Suprapubic skin (tissue), 4 donors: ENCODE measurements around the gene PSPN. TPM values are rescaled to one million over a fixed set of nuclear protein-coding genes. Genes with fewer than 3 reads are reported as not detected.
"Not testable (repeated sequence)": the region's sequence is repeated elsewhere in the genome, so short reads cannot be mapped to it uniquely, and the experiment has no call there.

Source experiments
- DNase-seq, 2 donors: peaks; one replicate each; pipeline ENCODE4 v3.0.0-alpha.2; 2019; ENCODE audit warnings: low spot score in 2 of 2
- H3K27ac ChIP-seq: fragments of 200-600 bp; sonication (generic); one replicate; pipeline ENCODE4 v1.5.1; 2019
- H3K27me3 ChIP-seq: fragments of 200-600 bp; sonication (generic); one replicate; pipeline ENCODE4 v1.5.1; 2019
- H3K36me3 ChIP-seq: fragments of 200-600 bp; sonication (generic); one replicate; pipeline ENCODE4 v1.5.1; 2019
- H3K4me1 ChIP-seq: fragments of 200-600 bp; sonication (generic); one replicate; pipeline ENCODE4 v1.5.1; 2019
- H3K4me3 ChIP-seq: fragments of 200-600 bp; sonication (generic); one replicate; pipeline ENCODE4 v1.5.1; 2019; ENCODE audit warnings: mild to moderate bottlenecking
- H3K9me3 ChIP-seq: fragments of 200-600 bp; sonication (generic); one replicate; pipeline ENCODE4 v1.5.1; 2019
- EP300 ChIP-seq: sonication (generic); formaldehyde crosslinking; IDR thresholded peaks from one replicate; pipeline ENCODE4 v1.6.1; 2017; ENCODE audit warnings: antibody characterized with exemption
- POLR2A ChIP-seq, 2 donors: fragments of 450-650 bp; IDR thresholded peaks; one replicate each; pipeline ENCODE4 v1.6.1; 2017; ENCODE audit warnings: antibody characterized with exemption in 2 of 2, mild to moderate bottlenecking in 2 of 2, moderate library complexity in 2 of 2
- POLR2AphosphoS5 ChIP-seq, 3 donors: sonication (generic); formaldehyde crosslinking; IDR thresholded peaks; one replicate each; pipeline ENCODE4 v1.6.1; 2017; ENCODE audit warnings: antibody characterized with exemption in 3 of 3
- WGBS: methylation state at CpG from one replicate; pipeline ENCODE4 v1.1.5; 2018; 5-methylcytosine and 5-hydroxymethylcytosine counted together
- total RNA-seq, 4 donors: library from RNA; depleted of rRNA; stranded (reverse); fragments of >200 nt; gene quantifications; one replicate each; pipeline ENCODE4 v1.1.0, GENCODE V29; 2016
- TF ChIP-seq, protein P1 (sequence below), 2 donors: fragments of 200-600 bp in 1 of 2; fragments of 450-650 bp in 1 of 2; sonication (generic) in 1 of 2; IDR thresholded peaks; one replicate each; pipeline ENCODE4 v1.5.1; 2016 to 2019; ENCODE audit warnings: antibody characterized with exemption in 2 of 2, mild to moderate bottlenecking in 1 of 2, moderate library complexity in 1 of 2

Gene PSPN
- total RNA-seq, 4 donors from 2014 or later: 0.40 to 1.8 (median 1.4) TPM

DNA sequence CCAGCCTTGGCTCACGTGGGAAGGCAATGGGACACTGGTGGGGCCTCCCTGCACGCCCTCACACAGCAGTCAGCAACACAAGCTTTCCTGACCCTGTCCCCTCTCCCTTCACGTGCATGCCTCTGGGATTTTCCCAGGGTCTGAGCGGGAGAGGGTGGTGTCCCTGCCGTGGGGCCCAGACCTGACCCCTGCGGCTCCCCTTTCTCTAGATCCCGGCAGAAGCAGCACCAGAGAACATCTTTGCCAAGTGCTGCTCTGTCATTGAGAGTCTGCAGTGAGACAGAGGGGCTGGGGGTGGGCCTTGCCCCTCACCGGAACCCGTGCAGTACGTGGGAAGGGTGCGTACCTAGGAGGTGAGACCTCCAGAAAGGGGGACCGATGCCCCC, 36.3 kb upstream of the PSPN start:
- Histone ChIP-seq H3K4me3 (no peak overlapping the region), H3K36me3 (peaks cover 32% of the 10 kb centered on the region), H3K4me1 (peaks cover 5% of the 10 kb centered on the region), H3K27ac (no peak overlapping the region), H3K27me3 (no peaks in the 10 kb centered on the region), H3K9me3 (no peaks in the 10 kb centered on the region)
- DNase-seq: no peak
- WGBS: 40% methylated on average over 3 of the region's 12 CpGs
- no peak for TF ChIP-seq POLR2A (IDR thresholded peaks at IDR 0.05)
- TF ChIP-seq POLR2AphosphoS5 (IDR thresholded peaks at IDR 0.05): no peak
- no peak for TF ChIP-seq EP300
- TF ChIP-seq, protein P1, sequence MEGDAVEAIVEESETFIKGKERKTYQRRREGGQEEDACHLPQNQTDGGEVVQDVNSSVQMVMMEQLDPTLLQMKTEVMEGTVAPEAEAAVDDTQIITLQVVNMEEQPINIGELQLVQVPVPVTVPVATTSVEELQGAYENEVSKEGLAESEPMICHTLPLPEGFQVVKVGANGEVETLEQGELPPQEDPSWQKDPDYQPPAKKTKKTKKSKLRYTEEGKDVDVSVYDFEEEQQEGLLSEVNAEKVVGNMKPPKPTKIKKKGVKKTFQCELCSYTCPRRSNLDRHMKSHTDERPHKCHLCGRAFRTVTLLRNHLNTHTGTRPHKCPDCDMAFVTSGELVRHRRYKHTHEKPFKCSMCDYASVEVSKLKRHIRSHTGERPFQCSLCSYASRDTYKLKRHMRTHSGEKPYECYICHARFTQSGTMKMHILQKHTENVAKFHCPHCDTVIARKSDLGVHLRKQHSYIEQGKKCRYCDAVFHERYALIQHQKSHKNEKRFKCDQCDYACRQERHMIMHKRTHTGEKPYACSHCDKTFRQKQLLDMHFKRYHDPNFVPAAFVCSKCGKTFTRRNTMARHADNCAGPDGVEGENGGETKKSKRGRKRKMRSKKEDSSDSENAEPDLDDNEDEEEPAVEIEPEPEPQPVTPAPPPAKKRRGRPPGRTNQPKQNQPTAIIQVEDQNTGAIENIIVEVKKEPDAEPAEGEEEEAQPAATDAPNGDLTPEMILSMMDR (IDR thresholded peaks at IDR 0.05): no peak

DNA sequence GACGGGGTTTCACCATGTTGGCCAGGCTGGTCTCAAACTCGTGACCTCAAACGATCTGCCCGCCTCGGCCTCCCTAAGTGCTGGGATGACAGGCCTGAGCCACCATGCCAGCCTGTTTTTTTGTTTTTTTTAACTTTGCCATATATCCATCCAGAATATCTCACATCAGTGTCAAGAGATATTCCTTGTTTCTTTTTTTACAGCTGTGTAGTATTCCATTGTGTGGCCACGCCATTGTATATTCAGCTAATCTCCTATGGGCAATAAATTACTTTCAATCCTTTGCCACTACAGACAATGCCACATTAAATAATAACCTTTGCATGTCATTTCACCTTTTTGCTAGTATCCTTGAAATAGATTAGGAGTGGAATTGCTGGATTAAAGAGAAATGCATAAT, 33.6 kb upstream of the PSPN start:
- WGBS: 94% methylated on average over 6 of the region's 6 CpGs
- no peak for TF ChIP-seq POLR2A (IDR thresholded peaks at IDR 0.05)
- no peak for TF ChIP-seq POLR2AphosphoS5 (IDR thresholded peaks at IDR 0.05)
- TF ChIP-seq EP300: no peak
- TF ChIP-seq, protein P1 (IDR thresholded peaks at IDR 0.05): no peak
- H3K9me3 ChIP-seq: no peaks in the 10 kb centered on the region
- no peak for DNase-seq
- no peak overlapping the region for H3K4me3 ChIP-seq
- peaks cover 4% of the 10 kb centered on the region for H3K36me3 ChIP-seq
- H3K4me1 ChIP-seq: peaks cover 5% of the 10 kb centered on the region
- no peaks in the 10 kb centered on the region for H3K27me3 ChIP-seq
- H3K27ac ChIP-seq: no peak overlapping the region

DNA sequence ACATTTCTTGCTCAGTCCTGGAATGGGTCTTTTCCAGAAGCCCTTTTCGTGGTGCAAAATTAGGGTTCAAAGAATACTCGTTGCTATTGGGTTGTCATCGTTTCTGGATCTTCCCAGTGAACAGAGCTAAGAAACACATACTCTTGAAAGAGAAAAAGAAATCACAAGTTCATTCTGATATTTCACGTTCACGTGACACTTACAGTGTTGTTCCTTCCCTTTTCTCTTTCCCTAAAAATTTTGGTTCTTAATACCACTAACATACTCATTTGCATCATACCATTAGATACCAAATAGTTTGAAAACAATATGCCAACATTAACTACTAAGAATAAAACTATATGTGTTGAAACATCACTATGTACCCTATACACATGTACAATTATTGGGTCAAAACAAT, 30.7 kb upstream of the PSPN start:
- Histone ChIP-seq H3K27me3 (no peaks in the 10 kb centered on the region), H3K27ac (no peak overlapping the region), H3K36me3 (no peaks in the 10 kb centered on the region), H3K4me3 (no peak overlapping the region), H3K4me1 (no peaks in the 10 kb centered on the region), H3K9me3 (no peaks in the 10 kb centered on the region)
- 85% methylated on average over 5 of the region's 5 CpGs for WGBS
- TF ChIP-seq, protein P1 (IDR thresholded peaks at IDR 0.05): no peak
- TF ChIP-seq POLR2A (IDR thresholded peaks at IDR 0.05) (no peak), POLR2AphosphoS5 (IDR thresholded peaks at IDR 0.05) (no peak), EP300 (no peak)
- no peak for DNase-seq

DNA sequence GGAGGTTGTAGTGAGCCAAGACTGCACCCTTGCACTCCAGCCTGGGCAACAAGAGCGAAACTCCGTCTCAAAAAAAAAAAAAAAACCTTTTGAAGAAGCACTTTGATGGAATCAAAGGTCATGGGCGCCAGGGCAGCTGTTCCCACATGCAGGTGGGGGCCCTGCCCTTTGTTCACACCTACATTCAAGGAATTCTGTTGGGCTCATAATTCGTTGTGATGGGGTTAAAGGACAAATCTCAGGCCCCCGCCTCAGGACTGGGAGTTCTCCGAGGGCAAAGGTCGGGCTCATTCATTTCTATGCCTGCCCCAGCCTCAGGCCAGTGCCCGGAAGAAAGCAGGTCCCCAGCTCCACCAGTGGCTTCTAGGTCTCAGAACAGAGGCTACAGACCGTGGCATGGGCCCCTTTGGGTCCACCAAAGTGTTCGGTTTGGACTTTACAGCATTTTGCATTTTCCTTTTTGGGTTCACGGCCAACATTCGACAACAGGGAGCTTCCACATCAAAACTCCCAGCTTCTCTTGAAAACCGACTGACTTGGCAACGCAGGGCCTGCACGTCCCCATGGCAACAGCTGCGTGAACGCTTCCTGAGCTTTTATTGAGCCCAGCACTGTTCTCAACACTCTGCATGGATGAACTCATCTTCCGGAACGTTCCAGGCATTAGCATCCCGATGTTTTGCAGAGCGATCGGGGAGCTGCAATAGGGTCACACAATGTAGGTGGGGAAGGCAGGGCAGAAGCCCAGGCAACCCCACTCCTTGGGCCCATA, 27.3 kb upstream of the PSPN start:
- Histone ChIP-seq H3K27me3 (no peaks in the 10 kb centered on the region), H3K27ac (no peak overlapping the region), H3K9me3 (no peaks in the 10 kb centered on the region), H3K4me3 (no peak overlapping the region), H3K36me3 (no peaks in the 10 kb centered on the region), H3K4me1 (no peaks in the 10 kb centered on the region)
- TF ChIP-seq POLR2A (IDR thresholded peaks at IDR 0.05) (no peak), EP300 (no peak)
- TF ChIP-seq, protein P1 (IDR thresholded peaks at IDR 0.05): no peak
- DNase-seq: no peak
- WGBS: 64% methylated on average over 22 of the region's 22 CpGs

DNA sequence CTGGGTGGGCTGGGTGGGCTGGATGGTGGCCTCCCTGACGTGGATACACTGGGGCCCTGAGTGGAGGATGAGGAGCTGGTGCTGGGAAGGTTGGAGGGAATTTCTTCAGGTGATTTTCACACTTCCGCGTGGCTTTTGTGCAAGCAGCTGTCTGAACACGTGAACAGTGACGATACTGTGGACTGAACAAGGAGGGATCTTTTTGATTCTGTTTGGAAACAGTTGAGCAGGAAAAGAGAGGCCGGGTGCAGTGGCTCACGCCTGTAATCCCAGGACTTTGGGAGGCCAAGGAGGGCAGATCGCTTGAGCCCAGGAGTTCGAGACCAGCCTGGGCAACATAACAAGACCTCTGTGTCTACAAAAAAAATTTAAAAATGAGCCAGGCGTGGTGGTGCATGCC, 26.3 kb upstream of the PSPN start:
- TF ChIP-seq POLR2A (IDR thresholded peaks at IDR 0.05) (no peak), EP300 (no peak), POLR2AphosphoS5 (IDR thresholded peaks at IDR 0.05) (no peak)
- TF ChIP-seq, protein P1 (IDR thresholded peaks at IDR 0.05): no peak
- no peak overlapping the region for H3K4me3 ChIP-seq
- WGBS: 79% methylated on average over 10 of the region's 10 CpGs

DNA sequence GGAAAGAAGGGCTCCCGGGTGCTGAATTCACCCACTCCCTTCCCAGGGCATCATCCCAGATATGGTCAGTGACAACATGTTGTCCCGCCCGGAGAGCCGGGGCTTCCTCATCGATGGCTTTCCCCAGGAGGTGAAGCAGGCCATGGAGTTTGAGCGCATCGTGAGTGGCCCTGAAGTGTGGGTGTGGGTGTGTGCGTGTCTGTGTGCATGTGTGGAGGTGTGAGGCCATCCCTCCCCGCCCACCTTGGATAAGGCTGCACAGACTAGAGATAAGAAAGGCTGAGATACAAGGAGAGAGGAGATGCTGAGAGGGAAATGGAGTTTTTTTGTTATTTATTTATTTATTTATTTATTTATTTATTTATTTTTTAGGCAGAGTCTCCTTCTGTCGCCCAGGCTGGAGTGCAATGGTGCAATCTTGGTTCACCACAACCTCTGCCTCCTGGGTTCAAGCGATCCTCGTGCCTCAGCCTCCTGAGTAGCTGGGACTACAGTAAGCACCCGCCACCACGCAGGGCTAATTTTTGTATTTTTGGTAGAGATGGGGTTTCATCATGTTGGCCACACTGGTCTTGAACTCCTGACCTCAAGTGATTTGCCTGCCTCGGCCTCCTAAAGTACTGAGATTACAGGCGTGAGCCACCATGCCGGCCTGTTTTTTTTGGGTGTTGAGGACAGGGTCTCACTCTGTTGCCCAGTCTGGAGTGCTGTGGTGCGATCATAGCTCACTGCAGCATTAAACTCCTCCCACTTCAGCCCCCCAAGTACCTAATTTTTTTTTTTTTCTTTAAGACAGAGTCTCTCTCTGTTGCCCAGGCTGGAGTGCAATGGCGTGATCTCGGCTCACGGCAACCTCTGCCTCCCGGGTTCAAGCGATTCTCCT, 24.6 kb upstream of the PSPN start:
- not testable (repeated sequence) for H3K27me3 ChIP-seq, H3K4me3 ChIP-seq, H3K27ac ChIP-seq, H3K36me3 ChIP-seq, H3K4me1 ChIP-seq, DNase-seq, H3K9me3 ChIP-seq
- WGBS: 90% methylated on average over 21 of the region's 23 CpGs

More for the DNA sequence above, 26.3 kb upstream of the PSPN start:
- Histone ChIP-seq H3K4me1 (no peaks in the 10 kb centered on the region), H3K9me3 (no peaks in the 10 kb centered on the region), H3K27me3 (no peaks in the 10 kb centered on the region), H3K36me3 (no peaks in the 10 kb centered on the region), H3K27ac (no peak overlapping the region)
- DNase-seq: no peak
